GM06990 (cell line): ENCODE data around the gene ATOH8.

Experiments
- DNase-seq: peaks from one replicate; pipeline ENCODE4 v3.0.0-alpha.2; 2011; ENCODE audit not compliant: insufficient read length; ENCODE audit errors: extremely low read depth
- H3K27me3 ChIP-seq: replicated peaks from 2 replicates; pipeline ENCODE4 v1.6.0; 2011; ENCODE audit warnings: low read length; ENCODE audit not compliant: control insufficient read depth, insufficient read depth
- H3K36me3 ChIP-seq: 2 replicates; pipeline ENCODE4 v1.5.1; 2011; ENCODE audit warnings: low read length; ENCODE audit not compliant: control insufficient read depth, insufficient read depth
- H3K4me3 ChIP-seq: replicated peaks from 2 replicates; pipeline ENCODE4 v1.5.1; 2011; ENCODE audit warnings: low read depth, mild to moderate bottlenecking, control low read depth, low read length
- TF ChIP-seq, protein P1 (sequence below): IDR thresholded peaks from 2 replicates; pipeline ENCODE4 v1.5.1; 2011; ENCODE audit warnings: low read length, control low read depth, mild to moderate bottlenecking, inconsistent platforms; ENCODE audit not compliant: insufficient read depth, poor library complexity, severe bottlenecking

Gene ATOH8

DNA sequence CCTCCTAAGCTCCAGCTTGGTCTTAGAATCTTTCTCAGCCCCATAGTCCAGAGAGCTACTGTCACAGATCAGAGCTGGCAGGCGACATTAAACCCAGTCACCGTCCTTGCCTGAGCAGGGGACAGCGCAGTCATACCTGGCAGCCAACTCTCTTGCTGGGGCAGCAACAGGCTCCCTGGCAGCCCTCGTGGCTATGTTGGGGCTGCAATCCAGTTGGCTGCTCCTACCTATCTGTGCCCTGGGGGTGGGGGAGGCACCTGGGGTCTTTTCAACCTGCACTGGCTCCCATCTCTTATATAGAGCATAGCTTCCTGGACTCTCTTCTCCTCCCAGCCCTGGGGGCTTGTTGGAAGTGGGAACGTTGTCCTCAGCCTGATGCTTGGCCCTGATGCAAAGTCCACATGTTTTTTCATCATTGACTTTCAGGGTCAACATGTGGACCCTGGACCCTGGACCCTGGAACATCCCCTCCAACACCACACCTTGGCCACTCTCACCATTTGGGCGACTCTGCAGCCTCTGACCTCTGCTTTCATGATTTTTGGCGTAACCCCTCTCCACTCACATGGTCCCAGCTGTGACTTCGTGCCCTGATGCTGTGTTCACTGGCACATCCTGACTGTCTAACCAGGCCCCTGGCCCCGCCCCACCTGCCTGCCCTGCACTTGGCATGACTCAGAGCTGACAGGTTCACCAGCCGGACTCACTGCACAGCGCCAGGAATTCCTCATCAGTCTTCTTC lies 45.6 kb downstream of the ATOH8 start:
- H3K36me3 ChIP-seq, result no peaks in the 10 kb centered on the region
- H3K4me3 ChIP-seq, result no peak overlapping the region
- TF ChIP-seq, protein P1, sequence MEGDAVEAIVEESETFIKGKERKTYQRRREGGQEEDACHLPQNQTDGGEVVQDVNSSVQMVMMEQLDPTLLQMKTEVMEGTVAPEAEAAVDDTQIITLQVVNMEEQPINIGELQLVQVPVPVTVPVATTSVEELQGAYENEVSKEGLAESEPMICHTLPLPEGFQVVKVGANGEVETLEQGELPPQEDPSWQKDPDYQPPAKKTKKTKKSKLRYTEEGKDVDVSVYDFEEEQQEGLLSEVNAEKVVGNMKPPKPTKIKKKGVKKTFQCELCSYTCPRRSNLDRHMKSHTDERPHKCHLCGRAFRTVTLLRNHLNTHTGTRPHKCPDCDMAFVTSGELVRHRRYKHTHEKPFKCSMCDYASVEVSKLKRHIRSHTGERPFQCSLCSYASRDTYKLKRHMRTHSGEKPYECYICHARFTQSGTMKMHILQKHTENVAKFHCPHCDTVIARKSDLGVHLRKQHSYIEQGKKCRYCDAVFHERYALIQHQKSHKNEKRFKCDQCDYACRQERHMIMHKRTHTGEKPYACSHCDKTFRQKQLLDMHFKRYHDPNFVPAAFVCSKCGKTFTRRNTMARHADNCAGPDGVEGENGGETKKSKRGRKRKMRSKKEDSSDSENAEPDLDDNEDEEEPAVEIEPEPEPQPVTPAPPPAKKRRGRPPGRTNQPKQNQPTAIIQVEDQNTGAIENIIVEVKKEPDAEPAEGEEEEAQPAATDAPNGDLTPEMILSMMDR, result no peak
- no peak for DNase-seq
- H3K27me3 ChIP-seq, result peaks cover 1% of the 10 kb centered on the region; the same call in 1 of the 2 replicates

DNA sequence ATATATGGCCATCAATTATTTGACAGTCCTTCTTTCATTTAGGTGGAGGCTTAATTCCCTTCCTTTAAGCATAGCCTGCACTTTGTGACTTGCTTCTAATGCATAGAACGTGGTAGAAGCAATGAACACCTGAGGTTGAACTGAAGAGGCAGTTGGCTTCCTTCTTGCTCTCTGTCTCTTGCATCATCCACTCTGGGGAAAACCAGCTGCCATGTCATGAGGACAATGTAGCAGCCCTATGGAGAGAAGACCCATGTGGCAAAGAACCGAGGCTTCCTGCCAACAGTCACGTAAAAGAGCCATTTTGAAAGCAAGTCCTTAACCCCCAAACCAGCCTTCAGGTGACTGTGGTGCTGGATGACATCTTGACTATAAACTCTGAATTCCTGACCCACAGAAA lies 46.8 kb downstream of the ATOH8 start:
- Histone ChIP-seq H3K4me3 (no peak overlapping the region), H3K27me3 (no peaks in the 10 kb centered on the region; the same call in 1 of the 2 replicates), H3K36me3 (no peaks in the 10 kb centered on the region)
- TF ChIP-seq, protein P1, result no peak
- DNase-seq, result no peak

GRCh38 chr2:85801871-85802270 lies 48.1 kb downstream of the ATOH8 start:
- Histone ChIP-seq H3K27me3 (no peaks in the 10 kb centered on the region; the same call in 1 of the 2 replicates), H3K4me3 (no peak overlapping the region), H3K36me3 (no peaks in the 10 kb centered on the region)
- TF ChIP-seq, protein P1, result no peak
- DNase-seq, result no peak

- TF ChIP-seq, protein P1, result no peak
- Histone ChIP-seq H3K27me3 (no peaks in the 10 kb centered on the region; the same call in 1 of the 2 replicates), H3K36me3 (no peaks in the 10 kb centered on the region), H3K4me3 (no peak overlapping the region)
- no peak for DNase-seq
Observed at GRCh38 chr2:85802354-85803103, 48.7 kb downstream of the ATOH8 start.

DNA sequence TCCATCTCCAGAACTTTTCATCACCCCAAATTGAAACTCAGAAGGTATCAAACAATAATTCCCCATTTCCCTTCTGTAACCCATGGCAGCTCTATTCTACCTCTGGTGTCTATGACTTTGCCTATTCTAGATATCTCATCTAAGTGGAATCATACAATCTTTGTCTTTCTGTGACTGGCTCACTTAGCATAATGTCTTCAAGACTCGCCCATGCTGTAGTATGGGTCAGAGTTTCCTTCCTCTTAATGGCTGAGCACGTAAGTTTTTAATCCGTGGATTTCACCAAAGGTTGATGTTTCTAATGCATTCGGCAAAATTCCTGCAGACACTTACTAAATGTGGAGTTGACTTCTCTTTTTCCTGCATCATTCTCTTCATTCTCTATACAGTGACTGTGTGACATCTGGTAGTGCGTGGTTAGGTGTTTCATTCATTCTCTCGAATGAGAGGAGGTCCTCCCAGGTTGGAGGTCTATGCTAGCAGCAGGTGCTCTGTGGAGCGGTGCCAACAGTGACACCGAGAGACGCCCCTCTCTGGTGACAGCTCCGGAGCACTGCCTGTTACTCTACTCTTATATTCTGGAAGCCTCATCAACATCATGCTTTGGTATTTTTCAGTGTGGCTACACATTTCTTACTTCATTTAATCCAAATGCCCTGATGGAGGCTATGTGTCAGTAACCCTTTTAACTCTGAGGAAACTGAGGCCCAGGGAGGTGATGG lies 50.1 kb downstream of the ATOH8 start:
- TF ChIP-seq, protein P1, result no peak
- Histone ChIP-seq H3K27me3 (no peaks in the 10 kb centered on the region; the same call in 1 of the 2 replicates), H3K4me3 (no peak overlapping the region), H3K36me3 (no peaks in the 10 kb centered on the region)
- DNase-seq, result no peak
